NCI-H524 (cell line): Measurements from ENCODE around the gene NOS3.

Experiments used
- DNase-seq, 2 experiments: peaks; one replicate each; lab custom pipeline; 2025; lab: John Stamatoyannopoulos, UW

Gene NOS3

DNA sequence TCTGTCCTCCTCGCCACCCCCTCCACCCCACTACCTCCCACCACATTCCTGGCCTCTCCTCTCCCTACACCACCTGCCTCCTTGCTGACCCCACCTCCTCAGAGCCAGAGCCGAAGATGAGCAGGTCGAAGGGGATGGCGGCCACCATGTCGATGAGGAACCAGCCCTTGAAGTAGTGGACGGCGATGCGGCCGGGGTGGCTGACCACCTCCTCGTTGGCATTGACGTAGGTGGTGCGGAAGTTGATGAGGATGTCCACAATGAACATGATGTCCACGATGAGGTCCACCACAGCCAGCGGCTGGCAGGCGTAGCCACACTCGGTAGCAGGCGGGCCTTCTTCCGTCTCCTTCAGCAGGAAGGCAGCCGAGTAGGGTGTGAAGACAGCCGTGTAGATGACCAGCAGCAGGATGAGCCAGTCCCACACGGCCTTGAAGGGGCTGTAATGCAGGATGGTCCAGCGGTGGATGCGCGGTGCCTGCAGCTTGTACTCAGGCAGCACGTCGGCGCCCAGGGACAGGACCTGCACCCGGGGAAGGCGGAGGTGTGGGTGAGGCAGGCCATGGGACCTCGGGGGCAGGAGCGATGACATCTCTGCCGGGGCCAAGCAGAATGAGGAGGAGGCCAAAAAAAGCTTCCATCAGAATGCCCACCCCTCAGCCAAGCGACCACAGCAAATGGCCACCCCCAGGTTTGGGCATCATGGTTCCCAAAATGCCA lies 38.3 kb upstream of the NOS3 start:
- DNase-seq: no peak

DNA sequence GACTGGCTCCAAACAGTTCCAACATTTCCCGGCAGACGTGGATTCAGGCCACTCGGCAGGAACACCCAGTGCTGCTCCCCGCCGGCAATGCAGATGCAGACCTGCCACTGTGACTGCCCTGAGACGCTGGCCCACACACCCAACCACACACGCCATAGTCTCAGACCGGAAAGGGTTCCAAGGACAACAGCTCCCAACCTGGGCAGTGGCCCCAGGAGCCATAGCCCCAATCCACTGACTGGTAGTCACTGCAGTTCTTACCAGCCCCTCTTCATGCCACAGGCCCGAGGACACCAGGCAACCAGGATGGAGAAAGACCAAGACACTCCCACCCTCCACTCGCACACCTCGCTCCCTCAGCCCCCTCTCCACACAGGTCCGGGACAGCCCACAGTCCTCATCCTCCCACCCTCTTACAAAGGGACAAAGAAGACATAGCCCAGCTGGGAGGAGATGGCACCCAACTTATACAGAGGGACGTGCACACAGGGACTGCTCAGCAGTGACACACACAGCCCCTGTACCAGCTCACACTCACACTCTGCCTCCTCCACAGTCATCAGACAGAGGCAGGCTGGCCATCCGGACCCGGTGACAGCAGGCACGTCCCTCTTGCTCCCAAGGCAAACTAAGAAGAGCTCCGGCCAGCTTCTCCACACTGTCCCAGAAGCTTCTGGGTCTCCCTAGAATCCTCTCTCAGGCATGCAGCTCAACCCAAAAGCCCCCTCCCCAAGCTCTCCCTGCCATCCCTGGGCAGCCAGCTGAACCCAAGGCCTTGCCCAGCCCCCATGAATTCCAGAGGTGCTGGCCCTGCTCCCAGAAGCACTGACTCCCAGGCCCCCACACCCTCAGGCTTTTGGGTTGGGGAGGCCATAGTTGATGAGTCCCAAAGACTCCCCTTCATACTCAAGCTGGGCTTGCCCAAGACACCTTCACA lies 37.5 kb upstream of the NOS3 start:
- no peak for DNase-seq

DNA sequence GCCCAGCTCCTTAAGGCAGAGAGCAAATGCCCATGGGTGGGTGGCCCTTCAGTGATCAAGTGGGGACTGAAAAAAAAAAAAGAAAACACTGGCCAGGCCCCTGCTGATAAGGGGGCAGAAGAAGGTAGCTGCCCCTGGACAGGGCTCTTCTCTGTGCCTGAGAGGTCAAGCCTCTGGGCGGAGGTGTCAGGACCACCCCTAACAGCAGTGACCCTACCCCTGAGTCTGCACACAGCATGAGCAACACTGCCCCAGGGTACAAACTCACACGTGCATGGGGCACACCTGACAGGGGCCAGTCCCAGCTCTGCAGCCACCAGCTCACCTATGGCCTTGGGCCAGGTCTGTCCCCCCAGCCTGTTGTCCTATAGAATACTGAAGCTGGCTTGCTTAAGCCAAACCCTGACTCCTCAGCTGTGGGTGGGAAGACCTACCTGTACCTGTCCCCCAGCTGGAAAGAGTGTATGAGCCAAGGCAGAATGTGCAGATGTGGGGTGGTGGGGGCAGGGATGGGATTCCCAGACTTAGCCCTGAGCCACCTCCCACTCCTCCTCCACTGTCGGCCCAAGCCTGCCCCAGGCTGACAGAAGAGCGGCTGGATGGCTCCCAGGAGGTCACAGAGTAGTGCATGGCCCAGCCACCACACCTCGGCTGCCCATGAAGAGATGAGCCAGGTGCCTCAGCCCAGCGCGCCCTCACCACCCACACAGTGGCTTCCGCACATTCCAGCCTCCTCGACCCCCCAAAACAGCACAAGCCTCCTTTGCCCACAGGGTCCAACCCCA lies 36.4 kb upstream of the NOS3 start:
- DNase-seq: no peak

DNA sequence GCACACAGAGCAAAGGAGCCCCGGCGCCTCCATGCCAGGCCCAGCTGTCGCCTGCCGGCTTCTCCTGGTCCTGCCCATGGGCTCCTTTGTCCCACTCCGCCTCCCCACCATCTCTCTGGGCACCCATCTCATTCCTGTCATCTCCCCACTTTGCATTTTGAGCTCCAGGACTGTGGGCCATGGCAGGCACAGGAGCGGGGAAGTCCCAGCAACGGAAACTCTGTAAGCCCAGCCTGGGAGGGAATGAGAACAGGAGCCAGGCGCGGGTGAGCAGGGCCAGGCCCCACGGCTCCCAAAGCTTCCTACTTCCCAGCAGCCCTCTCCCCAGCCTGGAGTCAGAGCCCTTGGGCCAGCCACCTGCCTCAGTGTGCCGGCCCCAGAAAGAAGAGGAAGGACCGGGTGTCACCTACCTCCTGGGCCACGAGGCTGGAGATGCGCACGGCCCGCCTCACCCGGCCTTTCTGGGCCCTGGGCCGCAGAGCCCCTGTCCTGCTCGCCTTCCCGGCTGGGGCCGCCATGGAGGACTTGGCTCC lies 35.8 kb upstream of the NOS3 start:
- DNase-seq: no peak

DNA sequence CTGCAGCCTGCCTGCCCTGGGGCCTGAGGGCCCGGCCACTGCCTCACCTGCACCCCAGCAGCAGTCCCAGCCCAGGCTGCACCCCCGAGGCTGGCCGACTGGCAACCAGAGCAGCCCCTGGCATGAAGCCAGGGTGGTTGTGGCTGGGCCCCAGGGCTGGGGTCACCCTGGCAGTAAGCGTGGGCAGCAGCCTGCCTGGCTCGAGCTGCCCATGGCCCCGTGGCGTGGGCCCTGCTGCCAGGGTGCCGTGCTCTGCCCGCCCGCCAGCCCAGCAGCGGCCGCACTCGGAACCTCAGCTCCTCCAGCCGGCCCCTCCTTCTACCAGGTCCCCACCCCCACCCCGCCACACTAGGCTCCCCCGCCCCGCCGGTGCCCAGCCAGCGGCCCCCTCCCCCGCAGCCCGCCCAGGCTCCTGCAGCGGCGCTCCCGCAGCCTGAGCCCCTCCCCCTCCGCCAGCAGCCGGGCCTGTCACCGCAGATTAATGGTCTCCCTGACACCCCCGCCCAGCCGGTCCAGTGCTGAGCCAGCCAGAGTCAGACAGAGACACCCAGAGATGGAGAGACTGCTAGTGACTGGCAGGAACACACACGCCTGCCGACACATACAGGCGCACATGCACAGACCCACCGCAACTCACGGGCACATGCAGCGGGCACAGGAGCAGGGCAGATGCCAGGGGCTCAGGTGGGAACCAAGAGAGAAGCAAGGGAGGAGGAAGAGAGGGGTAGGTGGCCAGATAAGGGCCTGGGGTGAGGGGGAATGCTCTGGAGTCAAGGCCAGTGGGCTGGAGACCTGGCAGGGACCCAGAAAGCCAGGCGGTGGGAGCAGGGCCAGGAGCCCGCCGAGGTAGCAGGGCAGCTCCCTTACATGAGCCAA lies 35.1 kb upstream of the NOS3 start:
- DNase-seq: peak; percentile 12 to 43

DNA sequence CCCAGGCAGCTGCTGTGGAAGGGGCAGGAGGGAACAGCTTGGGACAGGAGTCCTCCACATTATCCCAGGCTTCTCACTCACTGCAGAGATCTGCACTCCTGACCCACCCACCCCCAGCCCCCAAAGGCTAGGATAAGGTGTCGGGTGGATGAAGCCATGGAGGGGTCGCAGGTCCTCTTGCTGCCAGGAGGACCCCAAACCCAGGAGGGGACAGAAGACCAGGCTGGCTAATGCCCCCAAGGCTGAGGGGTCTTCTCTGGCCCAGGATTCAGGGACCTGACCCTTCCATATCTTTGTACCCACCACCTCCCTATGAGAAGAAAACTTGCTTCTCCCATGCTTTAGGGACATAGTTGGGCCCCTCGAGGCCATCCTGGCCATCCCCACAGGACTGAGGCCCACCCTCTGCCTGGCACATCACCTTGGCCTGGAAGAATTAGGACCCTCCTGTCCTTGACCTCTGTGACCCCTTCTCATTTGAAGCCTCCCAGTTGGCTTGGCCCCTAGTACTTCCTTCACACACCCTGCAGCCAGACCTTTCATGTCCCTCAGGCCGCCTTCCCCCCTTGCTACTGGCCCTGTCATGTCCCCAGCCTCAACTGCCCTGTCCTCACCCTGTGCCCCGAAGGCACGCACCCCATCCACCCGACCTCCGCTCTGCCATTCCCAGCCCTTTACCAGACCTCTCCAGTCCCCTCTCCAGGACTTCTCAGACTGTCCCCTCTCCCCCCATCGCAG lies 34.3 kb upstream of the NOS3 start:
- no peak for DNase-seq

DNA sequence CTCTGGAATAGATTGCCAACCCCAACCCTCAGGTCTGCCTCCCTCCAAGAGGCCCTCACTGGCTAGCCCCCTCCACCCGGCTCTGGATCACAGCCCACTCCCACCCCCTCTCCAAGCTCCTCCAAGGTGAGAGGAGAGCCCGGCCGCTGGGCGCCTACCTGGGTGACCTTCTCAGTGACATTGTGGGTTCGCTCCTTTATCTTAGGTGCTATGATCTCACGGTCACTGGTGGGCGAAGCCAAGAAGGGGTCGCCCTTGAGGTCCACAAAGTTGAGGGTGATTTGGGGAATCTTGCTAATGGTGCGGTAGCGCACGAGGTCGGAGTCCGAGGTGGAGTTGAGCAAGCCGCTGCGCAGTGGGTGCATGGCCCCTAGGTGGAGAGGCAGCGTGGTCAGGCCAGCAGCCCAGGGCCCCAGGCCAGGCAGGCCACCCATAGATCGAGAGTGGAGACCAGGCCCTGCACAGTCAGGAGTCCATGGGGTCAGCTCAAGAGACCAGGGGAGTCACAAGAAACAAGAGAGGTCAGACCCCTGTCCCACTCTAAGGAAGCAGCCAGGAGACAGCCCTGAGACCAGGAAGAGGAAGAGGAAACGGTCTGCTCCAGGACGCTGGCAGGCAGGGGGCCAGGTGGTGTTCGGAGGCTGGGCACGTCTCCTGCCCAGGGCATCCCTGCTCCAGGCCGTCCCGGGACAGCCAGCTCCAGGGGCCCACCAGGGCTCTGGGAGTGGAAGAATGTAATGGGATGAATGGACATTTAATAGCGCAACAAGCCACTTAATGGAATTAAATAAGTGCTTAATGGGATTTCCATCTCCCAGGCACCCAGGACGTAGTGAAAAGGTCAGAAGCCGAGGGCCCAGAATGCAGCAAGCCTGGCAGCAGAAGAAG lies 33.4 kb upstream of the NOS3 start:
- DNase-seq: no peak

DNA sequence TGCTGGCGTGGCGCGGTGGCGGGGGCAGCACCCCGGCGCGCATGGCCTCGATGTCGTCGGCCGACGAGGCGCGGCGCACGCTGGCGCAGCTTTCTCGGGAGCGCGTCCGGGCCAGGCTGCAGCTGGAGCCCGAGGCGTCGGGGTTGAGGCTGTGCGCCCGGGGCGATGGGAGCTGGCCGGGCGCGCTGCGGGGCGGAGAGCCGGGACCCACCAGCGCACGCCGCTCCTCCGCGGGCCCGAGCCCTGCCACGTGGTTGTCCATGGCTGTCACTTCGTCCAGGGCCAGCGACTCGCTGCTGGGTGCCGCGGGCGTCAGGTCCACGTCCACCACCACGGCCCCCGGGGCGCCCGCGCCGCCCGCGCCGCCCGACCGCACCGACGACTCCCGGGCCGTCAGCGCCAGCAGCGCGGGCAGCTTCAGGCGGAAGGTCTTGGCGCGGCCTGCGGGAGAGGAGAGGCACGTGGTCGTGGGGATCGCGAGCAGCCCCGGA lies 32.7 kb upstream of the NOS3 start:
- DNase-seq: no peak

DNA sequence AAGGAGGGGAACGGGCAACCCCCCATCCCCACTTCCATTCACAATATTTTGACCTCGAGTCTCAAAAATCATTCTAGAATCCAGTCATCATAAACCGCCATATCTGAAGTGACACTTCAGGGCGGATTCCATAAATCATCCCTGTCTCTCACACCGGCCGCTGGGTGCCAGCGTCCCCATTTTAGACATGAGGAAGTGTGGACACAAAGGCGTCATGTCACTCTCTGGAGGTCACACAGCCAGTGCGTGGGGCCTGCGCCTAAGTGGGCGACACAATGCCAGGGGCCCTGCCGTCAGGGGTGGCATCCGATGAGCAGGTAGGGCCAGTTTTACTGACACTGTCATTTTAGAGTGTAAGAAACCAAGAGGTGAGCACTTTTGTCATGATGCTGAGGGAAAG lies 32.2 kb upstream of the NOS3 start:
- DNase-seq: no peak

DNA sequence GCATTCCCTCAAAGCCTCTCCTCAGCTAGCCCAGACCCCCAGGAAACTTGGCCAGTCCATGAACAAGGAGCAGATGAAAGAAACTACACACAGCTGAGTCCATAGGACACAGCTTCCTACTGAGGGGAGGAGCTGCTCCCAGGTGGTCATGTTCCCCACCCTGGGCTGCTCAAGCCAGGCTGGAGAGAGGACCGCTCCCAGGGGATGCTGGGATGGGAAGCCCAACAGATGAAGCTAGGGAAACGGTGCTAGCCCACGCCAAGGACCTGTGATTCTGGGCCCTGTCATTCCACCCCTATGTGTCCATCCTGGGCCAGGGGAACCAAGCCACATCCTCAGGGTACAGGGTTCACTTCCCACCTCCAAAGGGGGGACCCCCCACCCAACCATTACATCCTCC lies 31.7 kb upstream of the NOS3 start:
- no peak for DNase-seq

DNA sequence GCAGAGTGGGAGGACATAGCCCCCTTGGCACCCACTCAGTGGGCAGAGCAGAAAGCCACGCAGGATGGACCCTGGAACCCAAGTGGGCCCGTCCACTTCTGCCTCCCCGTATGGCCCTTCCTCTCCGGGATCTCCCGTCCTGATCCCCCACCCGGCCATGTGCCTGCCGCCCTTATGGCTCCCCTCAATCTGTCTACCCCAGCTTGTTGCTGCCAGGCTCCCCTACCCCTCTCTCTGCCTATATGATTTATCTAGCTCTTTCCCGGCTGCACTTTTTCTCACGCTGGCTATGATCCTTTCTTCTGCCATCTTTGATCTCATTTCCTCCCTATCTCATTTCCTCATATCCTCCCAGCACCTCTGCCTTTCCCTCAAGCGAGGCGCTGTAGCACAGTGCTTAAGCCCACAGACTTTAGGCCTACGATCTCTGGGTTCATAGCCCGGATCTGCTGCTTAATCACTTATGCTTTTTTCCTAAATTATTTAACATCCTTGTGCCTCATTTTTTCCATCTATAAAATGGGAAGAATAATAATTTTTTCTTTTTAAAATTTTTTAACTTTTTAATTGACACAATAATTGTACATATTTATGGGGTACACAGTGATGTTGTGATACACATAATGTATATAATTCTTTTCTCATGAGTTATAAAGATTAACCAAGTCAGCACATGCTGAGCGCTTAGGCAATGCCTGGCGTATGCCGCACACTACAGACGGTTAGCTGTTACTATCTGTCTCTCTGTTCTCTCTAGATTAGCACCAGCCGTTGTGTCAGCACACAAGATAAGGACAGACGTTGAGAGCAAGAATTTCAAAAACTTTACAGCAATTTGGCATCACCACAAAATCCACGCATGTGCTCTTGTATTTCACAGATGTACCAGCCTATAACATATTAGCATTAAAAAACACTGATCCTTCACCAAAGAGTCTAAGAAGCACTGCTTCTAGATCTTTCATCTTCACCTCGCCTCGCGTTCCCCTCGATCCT lies 30.8 kb upstream of the NOS3 start:
- DNase-seq: no peak

DNA sequence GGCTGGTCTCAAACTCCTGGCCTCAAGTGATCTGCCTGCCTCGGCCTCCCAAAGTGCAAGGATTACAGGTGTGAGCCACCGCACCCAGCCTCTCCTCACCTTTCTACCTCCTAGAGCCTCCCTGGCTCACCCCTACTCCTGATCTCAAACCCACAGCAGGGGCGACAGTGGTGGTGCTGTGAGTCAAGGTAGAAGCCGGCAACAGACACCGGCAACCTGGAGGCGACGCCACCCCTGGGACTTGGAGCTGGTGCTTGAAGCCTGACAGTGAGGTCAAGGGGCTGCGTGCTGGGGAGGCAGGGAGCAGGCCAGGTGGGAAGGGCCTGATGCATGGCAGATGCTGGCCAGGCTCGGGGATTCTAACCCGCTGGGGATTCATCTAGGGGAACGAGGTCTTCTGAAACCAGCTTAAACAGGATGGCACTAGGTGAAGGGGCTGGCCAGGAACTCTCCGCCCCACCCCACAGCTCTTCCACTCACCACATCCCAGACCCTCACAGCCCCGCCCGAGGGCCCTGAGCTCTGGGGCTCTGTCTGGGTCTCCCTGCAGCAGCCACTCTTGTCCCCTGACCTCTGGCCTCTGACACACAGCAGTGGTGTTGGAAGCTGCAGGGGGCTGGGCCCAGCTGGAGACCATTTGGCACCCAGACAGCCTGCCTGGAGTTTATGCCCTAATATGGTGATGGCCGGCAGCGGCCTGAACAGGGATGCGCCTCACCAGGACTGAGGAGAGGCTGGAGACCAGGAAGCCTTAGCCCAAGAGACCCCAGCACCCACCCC lies 29.1 kb upstream of the NOS3 start:
- peak in 1 of 2 experiments; percentile 19 for DNase-seq

DNA sequence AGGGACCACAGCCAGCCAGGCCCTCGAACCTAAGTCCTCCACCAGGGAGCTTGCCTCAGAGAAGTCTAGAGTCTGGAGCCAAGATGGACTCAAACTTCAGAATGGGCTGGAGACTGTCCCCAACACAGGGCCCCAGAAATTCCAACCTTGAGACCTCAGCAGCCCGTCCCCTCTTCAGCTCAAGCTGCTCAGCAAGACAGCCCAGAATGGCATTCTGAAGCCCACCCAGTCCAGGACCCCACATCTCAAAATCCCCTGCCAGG lies 28.6 kb upstream of the NOS3 start:
- no peak for DNase-seq

DNA sequence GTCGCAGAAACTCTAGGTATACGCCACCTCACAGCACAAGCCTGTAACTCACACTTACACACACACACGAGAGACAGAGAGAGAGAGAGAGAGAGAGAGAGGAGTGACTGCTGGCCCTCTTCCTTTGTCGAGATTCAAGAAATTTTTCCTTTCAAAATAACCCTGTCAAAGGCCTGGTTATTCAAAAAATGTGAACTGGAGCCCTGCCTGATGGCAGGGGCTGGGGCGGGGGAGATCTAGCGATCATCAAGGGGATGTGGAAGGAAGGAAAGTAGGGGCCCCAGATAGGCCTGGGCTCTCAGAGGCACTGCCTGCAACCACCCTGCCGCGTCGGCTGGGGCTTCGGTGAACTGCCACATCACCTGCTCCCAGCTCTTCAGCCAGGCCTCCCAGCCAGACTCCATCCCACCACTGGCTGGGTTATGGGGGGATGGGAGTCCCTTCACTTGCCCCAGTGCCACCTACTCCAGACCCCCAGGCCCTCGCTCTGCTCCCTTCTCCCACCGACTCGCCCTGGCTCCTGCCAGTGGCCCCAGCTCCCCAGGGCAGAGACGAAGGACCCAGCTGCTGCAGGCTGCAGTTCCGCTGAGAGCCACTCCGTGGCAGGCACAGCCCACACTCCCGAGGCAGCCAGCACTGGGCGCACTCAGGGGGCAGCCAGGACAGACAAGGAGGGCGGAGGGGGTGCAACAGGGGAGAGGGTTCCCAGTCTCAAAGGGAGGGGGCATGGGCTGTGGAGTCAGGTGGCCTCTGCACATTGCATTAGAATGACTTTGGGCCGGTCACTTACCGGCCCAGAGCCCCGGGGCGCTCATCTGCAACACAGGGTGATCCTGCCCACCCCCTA lies 28.0 kb upstream of the NOS3 start:
- peak; percentile 26 to 56 for DNase-seq

DNA sequence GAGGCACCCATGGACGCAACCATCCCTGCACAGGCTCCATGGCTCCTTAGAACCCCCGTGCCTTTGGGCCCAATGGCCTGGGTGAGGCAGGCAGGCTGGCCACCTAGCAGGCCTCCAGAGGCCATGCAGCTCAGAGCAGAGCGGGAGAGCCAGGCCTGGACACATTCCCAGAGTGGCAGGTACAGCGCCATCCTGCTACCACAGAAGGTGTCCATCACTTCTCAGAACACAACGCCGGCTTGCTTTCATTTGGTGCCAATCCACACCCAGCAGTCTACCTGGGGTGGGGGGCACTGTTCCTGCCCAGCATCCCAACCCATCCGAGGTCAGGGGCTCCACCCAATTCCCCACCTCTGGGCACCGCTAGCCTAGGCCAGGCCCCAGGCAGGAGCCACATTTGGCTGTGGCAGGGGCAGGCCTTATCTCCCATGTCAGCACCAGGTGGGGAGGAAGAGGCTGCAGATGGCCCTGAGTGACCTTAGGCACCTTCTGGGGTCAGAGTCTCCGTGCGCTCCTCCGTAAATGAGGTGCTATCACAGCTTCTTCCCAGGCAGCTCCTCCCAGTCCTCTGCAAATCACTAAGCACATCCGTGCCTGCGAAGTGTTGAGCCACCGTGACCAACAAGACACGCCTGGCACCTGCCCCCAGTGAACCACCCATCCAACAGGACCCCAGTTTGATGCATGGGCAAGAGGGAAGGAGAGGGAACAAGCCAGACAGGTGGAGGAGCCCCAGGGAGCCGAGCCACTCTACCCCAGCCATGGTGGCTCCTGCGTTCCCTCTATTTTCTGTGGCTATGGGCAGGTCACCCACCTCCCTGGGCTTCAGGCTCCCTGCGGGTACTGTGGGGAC lies 26.9 kb upstream of the NOS3 start:
- DNase-seq: no peak
